Measurements from ENCODE around the gene ARID1A. TPM values are rescaled to one million over a fixed set of nuclear protein-coding genes. Genes with fewer than 3 reads are reported as not detected.
A peak's percentile ranks its signal among the peaks of the same experiment; 100 is the strongest.

The ARID1A gene
- polyA plus RNA-seq (2012; ENCODE audit: insufficient read length, low read depth) = 54.9 TPM

- TF ChIP-seq FOXP2 (optimal IDR thresholded peaks at IDR 0.05; ENCODE audit: borderline replicate concordance, extremely low read depth, extremely low read length, insufficient read depth) (peak; percentile 87), POLR2AphosphoS5 (IDR thresholded peaks at IDR 0.05; ENCODE audit: low read depth, low read length) (peak; percentile 73), TAF1 (IDR thresholded peaks at IDR 0.05; ENCODE audit: borderline replicate concordance, insufficient read depth, low read length) (peak; percentile 90), REST (IDR thresholded peaks at IDR 0.05; ENCODE audit: insufficient read depth in 1 of 2, low read depth in 2 of 2, low read length in 2 of 2) (peak; percentile 48 to 50; a peak in 3 of 4 replicates), SIN3A (IDR thresholded peaks at IDR 0.05; ENCODE audit: borderline replicate concordance, insufficient read depth, low read length) (0 out of 2 replicates have a peak, but pooled peaks have one; percentile 66)
Measured at GRCh38 chr1:26695356-26696118, at the start of gene ARID1A. Gene ARID1A (plus strand): TSS chr1:26696015. CDS start chr1:26696404, 389 bp downstream.

GRCh38 chr1:26664802-26665201, 31.0 kb upstream of the ARID1A start:
- no peak for TF ChIP-seq SIN3A (IDR thresholded peaks at IDR 0.05; ENCODE audit: borderline replicate concordance, insufficient read depth, low read length)
- TF ChIP-seq FOXP2 (optimal IDR thresholded peaks at IDR 0.05; ENCODE audit: borderline replicate concordance, extremely low read depth, extremely low read length, insufficient read depth) = no peak
- TF ChIP-seq TAF1 (IDR thresholded peaks at IDR 0.05; ENCODE audit: borderline replicate concordance, insufficient read depth, low read length) = no peak
- TF ChIP-seq REST (IDR thresholded peaks at IDR 0.05; ENCODE audit: insufficient read depth in 1 of 2, low read depth in 2 of 2, low read length in 2 of 2) = no peak
- no peak for TF ChIP-seq POLR2AphosphoS5 (IDR thresholded peaks at IDR 0.05; ENCODE audit: low read depth, low read length)

GRCh38 chr1:26666855-26667254, 29.0 kb upstream of the ARID1A start:
- TF ChIP-seq REST (IDR thresholded peaks at IDR 0.05; ENCODE audit: insufficient read depth in 1 of 2, low read depth in 2 of 2, low read length in 2 of 2) = no peak

- peak; percentile 20 for TF ChIP-seq FOXP2 (optimal IDR thresholded peaks at IDR 0.05; ENCODE audit: borderline replicate concordance, extremely low read depth, extremely low read length, insufficient read depth)
- TF ChIP-seq REST (IDR thresholded peaks at IDR 0.05; ENCODE audit: insufficient read depth in 1 of 2, low read depth in 2 of 2, low read length in 2 of 2) = no peak
Measured at GRCh38 chr1:26677306-26678115, 18.3 kb upstream of the ARID1A start.

All from PFSK-1 (cell line).